Esophagus muscularis mucosa (tissue), 3 donors: Measurements from ENCODE around the gene DUSP14.

Source experiments
- POLR2A ChIP-seq: fragments of 450-650 bp; IDR thresholded peaks from one replicate; pipeline ENCODE4 v1.6.1; 2017; ENCODE audit warnings: antibody characterized with exemption, moderate library complexity, mild to moderate bottlenecking, low read depth
- TF ChIP-seq, protein P1 (sequence below), 3 experiments: fragments of 200-600 bp in 2 of 3; fragments of 450-650 bp in 1 of 3; sonication (generic) in 2 of 3; IDR thresholded peaks; one replicate each; pipeline ENCODE4 v1.5.1; 2017 to 2019; ENCODE audit warnings: antibody characterized with exemption in 3 of 3, mild to moderate bottlenecking in 2 of 3, moderate library complexity in 1 of 3

DNA sequence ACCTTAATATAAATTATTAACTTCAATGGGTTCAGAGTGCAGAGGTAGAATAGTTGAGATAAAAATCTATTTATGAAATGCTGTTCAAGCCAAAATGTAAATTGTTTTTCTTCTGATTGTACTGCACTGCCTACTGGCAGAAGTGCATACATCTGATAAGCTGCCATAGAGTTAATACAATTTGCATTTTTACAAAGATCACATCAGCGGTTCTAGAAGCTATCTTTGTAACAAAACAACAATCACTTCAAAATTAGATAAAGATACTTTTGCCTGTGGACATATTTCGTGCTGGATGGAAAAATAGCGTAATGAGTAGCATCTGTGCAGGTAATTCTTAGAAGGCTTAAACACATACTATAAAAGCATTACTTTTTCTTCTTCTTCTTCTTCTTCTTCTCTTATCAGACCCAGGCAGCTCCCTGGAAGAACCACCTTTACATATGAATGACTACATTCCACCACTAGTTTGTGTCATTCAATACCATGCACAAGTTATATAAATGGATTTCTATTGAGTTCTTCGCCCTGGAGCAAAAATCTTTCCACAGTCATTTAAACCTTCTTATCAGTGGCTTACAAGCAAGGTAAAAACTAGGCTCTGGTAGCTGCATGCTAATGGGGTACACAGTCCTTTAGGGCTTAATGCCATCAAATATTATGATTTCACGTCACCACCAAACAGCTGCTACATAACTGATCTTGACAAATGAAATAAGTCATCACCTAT is 72.5 kb downstream of the DUSP14 start:
- TF ChIP-seq POLR2A: no peak
- TF ChIP-seq, protein P1, sequence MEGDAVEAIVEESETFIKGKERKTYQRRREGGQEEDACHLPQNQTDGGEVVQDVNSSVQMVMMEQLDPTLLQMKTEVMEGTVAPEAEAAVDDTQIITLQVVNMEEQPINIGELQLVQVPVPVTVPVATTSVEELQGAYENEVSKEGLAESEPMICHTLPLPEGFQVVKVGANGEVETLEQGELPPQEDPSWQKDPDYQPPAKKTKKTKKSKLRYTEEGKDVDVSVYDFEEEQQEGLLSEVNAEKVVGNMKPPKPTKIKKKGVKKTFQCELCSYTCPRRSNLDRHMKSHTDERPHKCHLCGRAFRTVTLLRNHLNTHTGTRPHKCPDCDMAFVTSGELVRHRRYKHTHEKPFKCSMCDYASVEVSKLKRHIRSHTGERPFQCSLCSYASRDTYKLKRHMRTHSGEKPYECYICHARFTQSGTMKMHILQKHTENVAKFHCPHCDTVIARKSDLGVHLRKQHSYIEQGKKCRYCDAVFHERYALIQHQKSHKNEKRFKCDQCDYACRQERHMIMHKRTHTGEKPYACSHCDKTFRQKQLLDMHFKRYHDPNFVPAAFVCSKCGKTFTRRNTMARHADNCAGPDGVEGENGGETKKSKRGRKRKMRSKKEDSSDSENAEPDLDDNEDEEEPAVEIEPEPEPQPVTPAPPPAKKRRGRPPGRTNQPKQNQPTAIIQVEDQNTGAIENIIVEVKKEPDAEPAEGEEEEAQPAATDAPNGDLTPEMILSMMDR (IDR thresholded peaks at IDR 0.05): no peak
